ENCODE measurements around the gene ADARB2. TPM values are rescaled to one million over a fixed set of nuclear protein-coding genes. Genes with fewer than 3 reads are reported as not detected.

The ADARB2 gene
- total and polyA plus RNA-seq, 11 donors, result 0.07 to 1.2 (median 0.28) TPM; not detected in 4

DNA sequence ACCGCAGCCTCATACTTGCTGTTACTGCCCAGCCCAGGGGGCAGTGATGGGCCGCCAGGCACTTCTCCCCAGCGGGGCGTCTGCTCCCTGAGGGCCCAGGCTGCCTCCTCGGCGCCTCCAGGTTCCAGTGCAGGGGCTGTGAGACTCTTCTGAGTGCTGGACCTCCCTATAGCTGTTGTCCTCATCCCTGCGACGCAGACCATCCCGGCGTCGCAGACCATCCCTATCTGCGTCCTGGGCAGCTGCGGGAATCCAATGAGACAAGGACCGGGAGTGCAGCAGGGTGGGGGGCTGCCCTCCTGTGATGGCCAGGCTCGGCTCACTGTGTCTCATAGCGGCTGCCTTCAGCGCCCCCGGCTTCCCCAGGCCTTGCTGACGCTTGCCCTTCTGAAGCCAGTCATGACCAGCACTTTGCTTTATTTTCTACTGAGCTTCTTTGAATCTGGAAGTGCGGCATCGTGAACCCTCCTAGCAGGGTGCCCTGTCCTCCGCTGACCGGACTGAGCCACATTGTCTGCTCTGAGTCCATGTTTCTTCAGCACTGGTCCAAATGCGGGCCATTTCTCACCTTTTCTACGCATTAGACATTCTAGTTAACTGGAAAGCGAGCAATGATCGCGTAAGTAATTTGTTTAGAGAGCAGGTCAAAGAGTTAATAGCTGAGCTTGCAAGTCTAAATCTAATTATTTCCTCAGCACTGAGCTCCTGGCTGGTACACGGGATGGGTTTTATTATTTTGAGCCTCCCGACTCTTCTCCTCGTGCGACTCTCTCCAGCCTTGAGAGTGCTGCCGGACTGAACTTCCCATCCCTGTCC is 341.6 kb downstream of the ADARB2 start:
- no peaks in the 10 kb centered on the region for H3K9me3 ChIP-seq
- peaks cover 0 to 22% (median 0%) of the 10 kb centered on the region in 9 donors for H3K27me3 ChIP-seq
- H3K4me3 ChIP-seq, result no peak overlapping the region
- H3K4me1 ChIP-seq, result no peaks in the 10 kb centered on the region
- H3K36me3 ChIP-seq, result no peaks in the 10 kb centered on the region
- DNase-seq, result no peak
- TF ChIP-seq, protein P1, sequence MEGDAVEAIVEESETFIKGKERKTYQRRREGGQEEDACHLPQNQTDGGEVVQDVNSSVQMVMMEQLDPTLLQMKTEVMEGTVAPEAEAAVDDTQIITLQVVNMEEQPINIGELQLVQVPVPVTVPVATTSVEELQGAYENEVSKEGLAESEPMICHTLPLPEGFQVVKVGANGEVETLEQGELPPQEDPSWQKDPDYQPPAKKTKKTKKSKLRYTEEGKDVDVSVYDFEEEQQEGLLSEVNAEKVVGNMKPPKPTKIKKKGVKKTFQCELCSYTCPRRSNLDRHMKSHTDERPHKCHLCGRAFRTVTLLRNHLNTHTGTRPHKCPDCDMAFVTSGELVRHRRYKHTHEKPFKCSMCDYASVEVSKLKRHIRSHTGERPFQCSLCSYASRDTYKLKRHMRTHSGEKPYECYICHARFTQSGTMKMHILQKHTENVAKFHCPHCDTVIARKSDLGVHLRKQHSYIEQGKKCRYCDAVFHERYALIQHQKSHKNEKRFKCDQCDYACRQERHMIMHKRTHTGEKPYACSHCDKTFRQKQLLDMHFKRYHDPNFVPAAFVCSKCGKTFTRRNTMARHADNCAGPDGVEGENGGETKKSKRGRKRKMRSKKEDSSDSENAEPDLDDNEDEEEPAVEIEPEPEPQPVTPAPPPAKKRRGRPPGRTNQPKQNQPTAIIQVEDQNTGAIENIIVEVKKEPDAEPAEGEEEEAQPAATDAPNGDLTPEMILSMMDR (IDR thresholded peaks at IDR 0.05), result no peak
- TF ChIP-seq POLR2A (IDR thresholded peaks at IDR 0.05), result no peak
- intact Hi-C loops (cut with DNase I), result no loop called here
- ATAC-seq, result no peak
- no peak overlapping the region for H3K27ac ChIP-seq
- WGBS, 4 donors, result 83 to 88% (median 85%) methylated on average over 31 to 33 of the region's 33 CpGs

DNA sequence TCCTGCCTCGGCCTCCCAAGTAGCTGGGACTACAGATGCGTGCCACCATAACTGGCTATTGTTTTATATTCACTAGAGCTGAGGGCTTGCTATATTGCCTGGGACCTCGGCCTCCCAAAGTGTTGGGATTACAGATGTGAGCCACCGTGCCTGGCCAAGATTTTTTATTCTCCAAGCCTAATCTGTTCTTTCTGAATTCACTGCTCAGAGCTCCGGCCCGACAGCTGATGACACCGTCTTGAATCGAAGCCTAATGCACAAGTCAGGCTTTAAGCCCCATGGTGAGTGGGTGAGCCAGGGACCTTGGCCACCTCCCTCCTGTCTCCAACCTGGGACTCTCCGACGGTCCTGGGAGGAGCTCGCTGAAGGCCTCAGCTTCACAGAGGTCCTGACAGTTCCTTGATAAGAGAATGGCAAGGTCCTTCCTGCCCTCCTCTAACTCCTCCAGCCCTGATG is 342.3 kb downstream of the ADARB2 start:
- intact Hi-C loops (cut with DNase I), result no loop called here
- WGBS, 4 donors, result 69 to 80% (median 76%) methylated on average over 10 to 11 of the region's 11 CpGs
- Histone ChIP-seq H3K27ac (no peak overlapping the region), H3K27me3 (peaks cover 0 to 15% (median 0%) of the 10 kb centered on the region in 9 donors), H3K9me3 (no peaks in the 10 kb centered on the region), H3K4me3 (no peak overlapping the region), H3K36me3 (no peaks in the 10 kb centered on the region), H3K4me1 (no peaks in the 10 kb centered on the region)
- no peak for DNase-seq
- ATAC-seq, result no peak
- TF ChIP-seq, protein P1 (IDR thresholded peaks at IDR 0.05), result no peak
- no peak for TF ChIP-seq POLR2A (IDR thresholded peaks at IDR 0.05)

DNA sequence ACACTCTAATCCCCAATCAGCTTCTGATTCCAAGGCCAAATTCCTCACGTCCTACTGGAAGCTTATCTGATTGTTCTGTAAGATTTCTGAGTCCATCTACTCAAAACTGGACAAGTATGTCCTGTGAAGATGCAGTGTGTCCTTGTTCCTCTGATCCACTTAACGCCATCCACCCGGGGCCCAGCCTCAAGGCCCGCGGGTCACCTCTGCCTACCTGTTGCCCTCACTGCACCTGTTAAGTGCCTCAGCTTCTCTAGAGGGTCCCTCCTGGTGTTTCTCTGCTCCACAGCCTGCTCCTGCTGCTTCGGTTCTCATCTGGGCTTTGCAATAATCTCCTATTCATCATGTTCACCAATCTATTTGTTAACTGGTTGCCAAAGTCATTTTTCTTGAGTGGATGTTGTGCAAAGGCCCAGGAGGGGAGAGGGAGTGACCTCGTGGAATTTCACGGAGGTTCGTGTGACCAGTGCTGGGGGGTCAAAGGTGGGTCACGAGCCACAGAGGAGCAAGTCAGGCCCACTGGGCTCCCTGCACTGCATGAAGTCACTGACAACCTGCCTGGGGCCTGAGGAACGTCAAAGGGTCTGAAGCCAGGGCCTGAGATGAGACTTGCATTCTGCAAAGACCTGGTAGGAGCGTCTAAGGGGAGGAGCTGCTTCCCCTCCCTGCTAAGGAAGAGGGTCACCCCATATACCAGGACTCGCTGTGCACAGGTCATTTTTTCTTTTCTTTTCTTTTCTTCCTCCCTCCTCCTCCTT is 343.0 kb downstream of the ADARB2 start:
- no peaks in the 10 kb centered on the region for H3K4me1 ChIP-seq
- WGBS, 4 donors, result 70 to 76% (median 73%) methylated on average over 13 of the region's 13 CpGs
- H3K9me3 ChIP-seq, result no peaks in the 10 kb centered on the region
- peaks cover 0 to 9% (median 0%) of the 10 kb centered on the region in 9 donors for H3K27me3 ChIP-seq
- intact Hi-C loops (cut with DNase I), result no loop called here
- ATAC-seq (no peak), DNase-seq (no peak)
- no peaks in the 10 kb centered on the region for H3K36me3 ChIP-seq
- no peak overlapping the region for H3K4me3 ChIP-seq
- TF ChIP-seq, protein P1 (IDR thresholded peaks at IDR 0.05), result no peak
- TF ChIP-seq POLR2A (IDR thresholded peaks at IDR 0.05), result no peak
- no peak overlapping the region for H3K27ac ChIP-seq

DNA sequence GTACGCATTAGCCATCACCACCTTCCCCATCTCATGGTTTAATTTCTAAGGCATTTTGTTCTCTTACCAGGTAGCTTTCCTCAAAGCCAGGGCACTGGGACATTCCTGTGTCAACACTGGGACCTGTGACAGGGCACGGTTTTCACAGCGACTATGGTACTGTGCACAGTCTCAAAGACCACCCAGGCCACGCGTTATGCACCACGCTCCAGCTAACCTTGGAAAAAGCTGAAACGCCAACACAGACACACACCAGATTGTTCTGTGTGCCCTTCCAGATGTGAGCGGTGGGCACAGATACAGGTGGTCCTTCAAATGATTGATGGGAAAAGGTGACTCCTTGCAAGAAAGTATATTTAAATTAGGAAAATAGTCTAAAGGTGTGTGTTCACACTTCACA is 343.8 kb downstream of the ADARB2 start:
- 95 to 97% (median 96%) methylated on average over 8 of the region's 8 CpGs for WGBS, 4 donors
- ATAC-seq, result no peak
- no peak overlapping the region for H3K27ac ChIP-seq
- H3K36me3 ChIP-seq, result no peaks in the 10 kb centered on the region
- intact Hi-C loops (cut with DNase I), result no loop called here
- H3K4me1 ChIP-seq, result no peaks in the 10 kb centered on the region
- H3K4me3 ChIP-seq, result no peak overlapping the region
- DNase-seq, result no peak
- no peaks in the 10 kb centered on the region for H3K9me3 ChIP-seq
- TF ChIP-seq, protein P1 (IDR thresholded peaks at IDR 0.05), result no peak
- TF ChIP-seq POLR2A (IDR thresholded peaks at IDR 0.05), result no peak
- peaks cover 0 to under 1% (median 0%) of the 10 kb centered on the region in 9 donors for H3K27me3 ChIP-seq
